ENCODE results near the gene WASL.

The WASL gene

GRCh38 chr7:123633553-123633952 is 115.2 kb downstream of the WASL start:
- DNase-seq (ENCODE audit: low read depth, low spot score) = no peak

GRCh38 chr7:123632808-123633207 is 116.0 kb downstream of the WASL start:
- no peak for DNase-seq (ENCODE audit: low read depth, low spot score)
